ENCODE results near the gene GFAP. TPM values are rescaled to one million over a fixed set of nuclear protein-coding genes. Genes with fewer than 3 reads are reported as not detected.

The GFAP gene
- total and polyA plus RNA-seq, 3 experiments from 2014 or later: not detected

DNA sequence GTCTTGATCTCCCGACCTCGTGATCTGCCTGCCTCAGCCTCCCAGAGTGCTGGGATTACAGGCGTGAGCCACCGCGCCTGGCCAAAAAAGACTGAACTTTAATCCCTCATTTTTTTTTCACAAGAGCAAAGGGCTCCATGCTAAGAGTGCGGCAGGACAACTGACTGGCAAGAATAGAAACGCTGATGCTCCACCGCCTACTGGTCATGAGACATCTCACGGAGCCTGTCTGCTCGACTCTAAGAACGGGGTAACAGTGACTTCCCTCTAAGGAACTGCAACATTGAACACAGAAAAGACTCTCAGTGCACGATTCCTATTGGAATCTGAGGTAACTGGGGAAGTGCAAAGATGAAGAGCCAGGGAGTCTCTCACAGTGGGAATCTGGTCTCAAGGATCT is 43.7 kb downstream of the GFAP start:
- no peak overlapping the region for H3K4me3 Mint-ChIP-seq
- Histone ChIP-seq H3K9me3 (ENCODE audit: low read length) (no peaks in the 10 kb centered on the region), H3K4me3 (ENCODE audit: low read length) (no peak overlapping the region), H3K27ac (ENCODE audit: low read depth, low read length) (no peak overlapping the region), H3K27me3 (ENCODE audit: insufficient read depth, low read length, poor library complexity, severe bottlenecking) (no peaks in the 10 kb centered on the region), H3K4me1 (ENCODE audit: insufficient read depth, low read length) (no peaks in the 10 kb centered on the region), H3K36me3 (ENCODE audit: insufficient read depth, low read length) (peaks cover 67% of the 10 kb centered on the region)
- ChIA-PET CTCF (interaction anchor here (1.4 kb wide), 1 partner anchor 96 kb away, joined by 3 read pairs; no protein-coding TSS in a partner anchor), POLR2A (no interaction called here)
- peak overlapping the region in 2 of 8 donors; percentile 8 to 43 for H3K27ac Mint-ChIP-seq
- no peaks in the 10 kb centered on the region for H3K27me3 Mint-ChIP-seq
- no peaks in the 10 kb centered on the region for H3K9me3 Mint-ChIP-seq
- DNase-seq: no peak
- H3K36me3 Mint-ChIP-seq: peaks cover 4 to 82% (median 25%) of the 10 kb centered on the region in 3 donors
- H3K4me1 Mint-ChIP-seq: no peaks in the 10 kb centered on the region

DNA sequence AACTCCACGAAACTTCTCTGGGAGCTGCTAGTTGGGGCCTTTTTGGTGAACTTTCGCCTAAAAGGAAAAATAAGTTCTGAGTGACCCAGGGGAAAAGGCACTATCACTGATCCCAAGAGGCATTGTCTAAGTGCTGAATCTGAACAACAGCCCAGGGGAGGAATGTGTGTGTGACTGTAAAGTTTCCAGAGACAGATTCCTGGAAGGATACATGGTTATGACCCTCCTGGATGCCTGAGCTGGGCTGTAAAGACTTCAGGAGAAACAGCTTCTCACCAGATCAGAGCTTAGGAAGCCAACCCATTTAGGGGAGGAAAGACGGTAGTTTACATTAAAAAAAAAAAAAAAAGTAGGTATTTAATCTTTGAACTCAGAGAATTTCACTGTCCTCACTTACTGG is 47.5 kb downstream of the GFAP start:
- H3K36me3 Mint-ChIP-seq: peaks cover 0 to 90% (median 19%) of the 10 kb centered on the region in 3 donors
- Histone ChIP-seq H3K36me3 (ENCODE audit: insufficient read depth, low read length) (peaks cover 63% of the 10 kb centered on the region), H3K27ac (ENCODE audit: low read depth, low read length) (no peak overlapping the region), H3K9me3 (ENCODE audit: low read length) (no peaks in the 10 kb centered on the region), H3K4me1 (ENCODE audit: insufficient read depth, low read length) (no peaks in the 10 kb centered on the region), H3K27me3 (ENCODE audit: insufficient read depth, low read length, poor library complexity, severe bottlenecking) (no peaks in the 10 kb centered on the region), H3K4me3 (ENCODE audit: low read length) (no peak overlapping the region)
- CTCF ChIA-PET: interaction anchor here (1.0 to 8.2 kb wide), 3 partner anchors 9 to 91 kb away, joined by 3 to 141 read pairs (median 5); no protein-coding TSS in a partner anchor
- POLR2A ChIA-PET: no interaction called here
- DNase-seq: no peak
- H3K4me1 Mint-ChIP-seq: no peaks in the 10 kb centered on the region
- no peaks in the 10 kb centered on the region for H3K27me3 Mint-ChIP-seq
- peak overlapping the region in 1 of 8 donors; percentile 60 for H3K27ac Mint-ChIP-seq
- no peaks in the 10 kb centered on the region for H3K9me3 Mint-ChIP-seq
- H3K4me3 Mint-ChIP-seq: no peak overlapping the region

DNA sequence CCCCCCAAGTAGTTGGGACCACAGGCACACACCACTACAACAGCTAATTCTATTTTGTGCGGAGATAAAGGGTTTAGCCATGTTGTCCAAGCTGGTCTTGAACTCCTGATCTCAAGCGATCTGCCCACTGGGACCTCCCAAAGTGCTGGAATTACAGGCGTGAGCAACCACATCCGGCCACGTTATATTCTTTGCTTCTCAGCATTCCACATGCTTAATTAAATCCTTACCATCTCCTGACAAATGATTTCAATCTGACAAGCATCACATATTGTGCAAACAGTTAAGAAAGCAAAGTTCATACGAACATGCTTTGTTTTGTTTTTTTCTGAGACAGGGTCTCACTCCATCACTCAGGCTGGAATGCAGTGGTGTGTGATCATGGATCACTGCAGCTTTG is 49.4 kb downstream of the GFAP start:
- CTCF ChIA-PET: interaction anchor here (0.8 to 8.2 kb wide), 7 partner anchors 9 to 89 kb away, joined by 3 to 141 read pairs (median 3); partner anchors contain the start of gene EFTUD2
- no peak for DNase-seq
- H3K27me3 Mint-ChIP-seq: no peaks in the 10 kb centered on the region

DNA sequence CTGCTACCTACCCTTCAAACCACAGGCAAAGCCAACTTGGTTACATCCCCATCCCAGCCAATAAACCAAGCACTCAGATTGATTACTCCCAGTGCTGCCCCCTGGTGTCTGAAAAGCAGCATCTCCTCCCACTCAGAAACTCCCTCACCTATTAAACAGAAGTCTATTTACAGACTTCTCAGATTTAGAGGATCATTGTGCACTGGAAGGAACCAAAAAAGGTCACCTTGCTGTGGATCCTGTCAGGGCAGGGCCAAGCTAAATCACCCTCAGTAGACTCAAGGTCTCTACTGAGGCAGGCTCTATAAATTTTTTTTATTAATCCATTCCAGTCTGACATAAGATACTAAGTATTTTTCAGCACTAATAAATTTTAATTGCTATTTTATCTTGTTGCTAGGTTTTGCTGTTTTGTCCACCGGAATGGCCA is 50.1 kb downstream of the GFAP start:
- POLR2A ChIA-PET: interaction anchor here (0.5 kb wide), 2 partner anchors 9 to 1346 kb away, joined by 5 to 6 read pairs; no protein-coding TSS in a partner anchor
- no peaks in the 10 kb centered on the region for H3K27me3 ChIP-seq (ENCODE audit: insufficient read depth, low read length, poor library complexity, severe bottlenecking)
- H3K27ac ChIP-seq (ENCODE audit: low read depth, low read length): no peak overlapping the region

More for the DNA sequence above, 49.4 kb downstream of the GFAP start:
- Histone ChIP-seq H3K9me3 (ENCODE audit: low read length) (no peaks in the 10 kb centered on the region), H3K4me1 (ENCODE audit: insufficient read depth, low read length) (no peaks in the 10 kb centered on the region), H3K36me3 (ENCODE audit: insufficient read depth, low read length) (peaks cover 60% of the 10 kb centered on the region), H3K27ac (ENCODE audit: low read depth, low read length) (no peak overlapping the region), H3K27me3 (ENCODE audit: insufficient read depth, low read length, poor library complexity, severe bottlenecking) (no peaks in the 10 kb centered on the region), H3K4me3 (ENCODE audit: low read length) (no peak overlapping the region)
- no peaks in the 10 kb centered on the region for H3K9me3 Mint-ChIP-seq
- H3K36me3 Mint-ChIP-seq: peaks cover 0 to 89% (median 11%) of the 10 kb centered on the region in 3 donors
- peak overlapping the region in 1 of 8 donors; percentile 18 for H3K27ac Mint-ChIP-seq
- POLR2A ChIA-PET: no interaction called here
- H3K4me1 Mint-ChIP-seq: no peaks in the 10 kb centered on the region
- no peak overlapping the region for H3K4me3 Mint-ChIP-seq

DNA sequence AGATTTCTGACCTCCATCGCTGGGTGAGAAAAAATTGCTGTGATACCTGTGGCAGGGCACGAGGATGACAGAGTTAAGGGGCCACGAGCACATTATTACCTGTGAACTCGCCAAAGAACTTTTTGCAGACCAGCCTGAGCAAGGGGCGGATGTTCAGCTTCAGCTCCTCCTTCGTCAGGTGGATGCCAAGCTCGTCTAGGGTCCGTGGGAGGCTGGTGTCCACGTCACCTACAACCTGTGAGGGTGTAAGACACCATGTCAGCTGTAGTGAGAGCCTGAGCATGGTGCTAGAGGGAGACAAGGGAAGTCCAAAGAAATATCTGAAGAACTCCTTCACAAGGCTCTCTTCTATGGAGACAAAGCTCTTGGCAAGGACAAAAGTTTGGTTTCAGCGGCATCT is 50.5 kb downstream of the GFAP start:
- no peaks in the 10 kb centered on the region for H3K9me3 ChIP-seq (ENCODE audit: low read length)
- no peak overlapping the region for H3K4me3 ChIP-seq (ENCODE audit: low read length)
- Mint-ChIP-seq H3K27ac (no peak overlapping the region), H3K36me3 (peaks cover 0 to 91% (median 17%) of the 10 kb centered on the region in 3 donors), H3K4me3 (no peak overlapping the region), H3K27me3 (no peaks in the 10 kb centered on the region), H3K4me1 (no peaks in the 10 kb centered on the region), H3K9me3 (no peaks in the 10 kb centered on the region)
- no peaks in the 10 kb centered on the region for H3K27me3 ChIP-seq (ENCODE audit: insufficient read depth, low read length, poor library complexity, severe bottlenecking)
- DNase-seq: no peak
- H3K36me3 ChIP-seq (ENCODE audit: insufficient read depth, low read length): peaks cover 62% of the 10 kb centered on the region
- CTCF ChIA-PET: interaction anchor here (0.6 to 8.2 kb wide), 12 partner anchors 9 to 332 kb away, joined by 3 to 141 read pairs (median 4); no protein-coding TSS in a partner anchor
- POLR2A ChIA-PET: interaction anchor here (0.5 kb wide), 2 partner anchors 9 to 1346 kb away, joined by 5 to 6 read pairs; no protein-coding TSS in a partner anchor
- no peak overlapping the region for H3K27ac ChIP-seq (ENCODE audit: low read depth, low read length)
- no peaks in the 10 kb centered on the region for H3K4me1 ChIP-seq (ENCODE audit: insufficient read depth, low read length)

More for the DNA sequence above, 50.1 kb downstream of the GFAP start:
- Histone ChIP-seq H3K4me1 (ENCODE audit: insufficient read depth, low read length) (no peaks in the 10 kb centered on the region), H3K36me3 (ENCODE audit: insufficient read depth, low read length) (peaks cover 62% of the 10 kb centered on the region), H3K4me3 (ENCODE audit: low read length) (no peak overlapping the region), H3K9me3 (ENCODE audit: low read length) (no peaks in the 10 kb centered on the region)
- H3K4me1 Mint-ChIP-seq: no peaks in the 10 kb centered on the region
- peaks cover 0 to 91% (median 13%) of the 10 kb centered on the region in 3 donors for H3K36me3 Mint-ChIP-seq
- H3K27me3 Mint-ChIP-seq: no peaks in the 10 kb centered on the region
- DNase-seq: peak; percentile 52 to 75 (median 55)
- H3K27ac Mint-ChIP-seq: peak overlapping the region in 2 of 8 donors; percentile 23 to 38
- no peaks in the 10 kb centered on the region for H3K9me3 Mint-ChIP-seq
- CTCF ChIA-PET: interaction anchor here (0.6 to 8.2 kb wide), 14 partner anchors 9 to 332 kb away, joined by 3 to 141 read pairs (median 4); partner anchors contain the start of gene EFTUD2
- H3K4me3 Mint-ChIP-seq: no peak overlapping the region

DNA sequence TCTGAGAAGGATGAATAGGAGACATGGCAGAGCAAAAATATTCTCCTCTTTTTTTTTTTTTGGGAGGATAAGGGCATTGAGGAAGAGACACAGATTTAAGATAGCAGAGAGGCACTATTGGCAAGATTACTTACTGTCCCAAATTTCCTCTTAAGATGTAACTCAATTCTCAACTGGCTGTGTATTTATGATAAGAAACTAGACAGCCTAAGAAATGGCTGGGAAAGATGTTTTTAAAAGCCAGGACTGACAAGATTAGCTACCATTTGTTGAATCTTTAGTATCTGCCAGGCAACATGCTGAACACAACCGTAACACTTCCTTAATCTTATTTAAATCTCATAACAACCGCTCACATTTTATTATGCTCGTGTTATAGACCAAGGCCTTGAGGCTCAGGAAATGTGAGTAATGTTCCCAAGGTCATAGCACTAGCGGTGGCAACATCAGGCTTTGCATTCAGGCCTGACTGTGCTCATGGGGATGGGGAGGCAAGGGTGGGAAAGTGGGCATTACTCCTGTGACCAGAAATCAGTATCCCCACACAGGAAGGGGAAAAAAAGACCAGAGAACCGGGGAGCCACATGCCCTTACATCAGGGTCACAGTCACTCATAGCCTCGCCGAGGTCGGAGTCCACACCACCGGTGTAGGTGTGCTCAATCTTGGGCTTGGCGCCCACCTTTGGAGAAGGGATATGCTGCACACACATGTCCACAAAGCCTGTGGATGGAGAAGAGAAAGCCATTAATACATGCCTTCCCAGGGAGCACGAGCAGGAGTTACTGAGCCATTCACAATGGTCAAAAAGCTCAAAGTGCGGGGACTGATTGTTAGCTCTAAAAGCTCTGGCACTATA is 52.0 kb downstream of the GFAP start:
- Histone ChIP-seq H3K36me3 (ENCODE audit: insufficient read depth, low read length) (peaks cover 63% of the 10 kb centered on the region), H3K4me3 (ENCODE audit: low read length) (no peak overlapping the region), H3K9me3 (ENCODE audit: low read length) (no peaks in the 10 kb centered on the region), H3K4me1 (ENCODE audit: insufficient read depth, low read length) (no peaks in the 10 kb centered on the region), H3K27me3 (ENCODE audit: insufficient read depth, low read length, poor library complexity, severe bottlenecking) (no peaks in the 10 kb centered on the region), H3K27ac (ENCODE audit: low read depth, low read length) (no peak overlapping the region)
- CTCF ChIA-PET: interaction anchor here (1.0 to 8.2 kb wide), 4 partner anchors 11 to 159 kb away, joined by 3 to 141 read pairs (median 3); no protein-coding TSS in a partner anchor
- POLR2A ChIA-PET: no interaction called here
- H3K4me3 Mint-ChIP-seq: no peak overlapping the region
- no peaks in the 10 kb centered on the region for H3K9me3 Mint-ChIP-seq
- H3K27me3 Mint-ChIP-seq: no peaks in the 10 kb centered on the region
- DNase-seq: no peak
- no peak overlapping the region for H3K27ac Mint-ChIP-seq
- no peaks in the 10 kb centered on the region for H3K4me1 Mint-ChIP-seq
- peaks cover 0 to 91% (median 25%) of the 10 kb centered on the region in 3 donors for H3K36me3 Mint-ChIP-seq

DNA sequence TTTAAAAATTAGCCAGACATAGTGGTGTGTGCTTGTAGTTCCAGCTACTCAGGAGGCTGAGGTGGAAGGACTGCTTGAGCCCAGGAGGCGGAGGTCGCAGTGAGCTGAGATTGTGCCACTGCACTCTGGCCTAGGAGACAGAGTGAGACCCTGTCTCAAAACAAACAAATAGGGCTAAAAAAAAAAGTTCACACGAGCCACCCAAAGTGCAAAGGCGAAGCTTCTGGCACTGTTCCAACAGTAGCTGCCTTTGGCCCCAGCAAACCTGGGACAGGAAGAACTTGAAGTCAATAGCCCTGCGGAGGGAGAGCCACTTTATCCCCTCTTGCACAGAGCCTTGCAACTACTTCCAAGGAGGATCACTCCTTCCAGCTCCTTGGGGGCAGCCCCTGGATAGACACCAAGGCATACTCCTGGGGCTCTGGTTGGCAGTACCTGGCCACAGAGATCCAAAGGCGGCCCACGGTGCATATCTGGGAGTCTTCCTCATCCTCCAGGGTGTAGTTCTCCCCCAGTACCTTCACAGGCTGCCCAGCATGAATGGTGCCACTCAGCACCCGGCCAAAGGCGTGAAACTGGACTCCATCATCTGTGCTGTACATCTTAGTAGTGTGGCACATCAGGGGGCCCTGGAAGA is 52.9 kb downstream of the GFAP start:
- Histone ChIP-seq H3K27me3 (ENCODE audit: insufficient read depth, low read length, poor library complexity, severe bottlenecking) (no peaks in the 10 kb centered on the region), H3K9me3 (ENCODE audit: low read length) (no peaks in the 10 kb centered on the region), H3K4me1 (ENCODE audit: insufficient read depth, low read length) (no peaks in the 10 kb centered on the region), H3K4me3 (ENCODE audit: low read length) (no peak overlapping the region), H3K27ac (ENCODE audit: low read depth, low read length) (no peak overlapping the region), H3K36me3 (ENCODE audit: insufficient read depth, low read length) (peaks cover 66% of the 10 kb centered on the region)
- ChIA-PET CTCF (interaction anchor here (1.0 to 8.2 kb wide), 4 partner anchors 12 to 160 kb away, joined by 3 to 141 read pairs (median 3); no protein-coding TSS in a partner anchor), POLR2A (no interaction called here)
- Mint-ChIP-seq H3K4me3 (no peak overlapping the region), H3K27ac (no peak overlapping the region), H3K4me1 (no peaks in the 10 kb centered on the region), H3K9me3 (no peaks in the 10 kb centered on the region), H3K36me3 (peaks cover 0 to 88% (median 25%) of the 10 kb centered on the region in 3 donors), H3K27me3 (no peaks in the 10 kb centered on the region)
- DNase-seq: no peak
